Activated CD8-positive, alpha-beta memory T cell treated with anti-CD3 and anti-CD28 coated beads, Interleukin-2, amount 50 U/mL, for 24 hours (primary cell): ENCODE data around the gene RHOC.

ENCODE experiments used
- DNase-seq: peaks from one replicate; pipeline ENCODE4 v3.0.0-alpha.2; 2020; ENCODE audit errors: extremely low read depth

RHOC gene

DNA sequence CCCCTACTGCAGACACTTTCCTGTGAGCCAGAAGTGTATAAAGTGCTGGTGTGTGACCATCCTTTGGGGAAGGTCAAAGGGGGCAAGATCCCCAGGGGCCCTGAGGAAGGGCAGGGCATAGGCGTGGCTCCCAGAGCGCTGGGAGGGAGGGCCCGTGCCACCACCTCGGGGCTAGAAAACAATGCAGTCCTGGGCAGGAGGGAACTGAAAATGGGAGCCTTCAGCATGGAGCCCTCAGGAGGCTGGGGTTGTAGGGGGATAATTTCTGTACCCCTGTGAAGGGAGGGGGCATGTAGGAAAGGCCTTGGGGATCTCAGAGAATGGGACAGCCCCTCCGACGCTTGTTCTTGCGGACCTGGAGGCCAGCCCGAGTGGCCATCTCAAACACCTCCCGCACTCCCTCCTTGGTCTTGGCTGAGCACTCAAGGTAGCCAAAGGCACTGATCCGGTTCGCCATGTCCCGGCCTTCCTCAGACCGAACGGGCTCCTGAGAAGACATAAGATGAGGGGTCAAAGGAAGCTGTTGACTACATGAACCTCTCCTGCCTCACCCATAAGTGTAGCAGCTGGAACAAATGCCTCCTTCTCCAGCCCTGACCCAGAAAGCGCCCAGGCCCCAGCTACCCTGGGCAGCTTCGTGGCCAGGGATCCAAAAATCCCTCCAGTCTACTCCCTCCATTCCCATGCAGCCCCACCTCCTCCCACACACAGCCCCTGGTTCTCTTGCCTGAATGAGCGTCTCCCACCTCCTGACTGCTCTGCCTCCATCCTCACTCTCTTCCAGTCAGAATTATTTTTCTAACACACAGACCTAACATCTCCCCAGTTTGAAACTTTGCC, 5.5 kb downstream of the RHOC start:
- DNase-seq: no peak

DNA sequence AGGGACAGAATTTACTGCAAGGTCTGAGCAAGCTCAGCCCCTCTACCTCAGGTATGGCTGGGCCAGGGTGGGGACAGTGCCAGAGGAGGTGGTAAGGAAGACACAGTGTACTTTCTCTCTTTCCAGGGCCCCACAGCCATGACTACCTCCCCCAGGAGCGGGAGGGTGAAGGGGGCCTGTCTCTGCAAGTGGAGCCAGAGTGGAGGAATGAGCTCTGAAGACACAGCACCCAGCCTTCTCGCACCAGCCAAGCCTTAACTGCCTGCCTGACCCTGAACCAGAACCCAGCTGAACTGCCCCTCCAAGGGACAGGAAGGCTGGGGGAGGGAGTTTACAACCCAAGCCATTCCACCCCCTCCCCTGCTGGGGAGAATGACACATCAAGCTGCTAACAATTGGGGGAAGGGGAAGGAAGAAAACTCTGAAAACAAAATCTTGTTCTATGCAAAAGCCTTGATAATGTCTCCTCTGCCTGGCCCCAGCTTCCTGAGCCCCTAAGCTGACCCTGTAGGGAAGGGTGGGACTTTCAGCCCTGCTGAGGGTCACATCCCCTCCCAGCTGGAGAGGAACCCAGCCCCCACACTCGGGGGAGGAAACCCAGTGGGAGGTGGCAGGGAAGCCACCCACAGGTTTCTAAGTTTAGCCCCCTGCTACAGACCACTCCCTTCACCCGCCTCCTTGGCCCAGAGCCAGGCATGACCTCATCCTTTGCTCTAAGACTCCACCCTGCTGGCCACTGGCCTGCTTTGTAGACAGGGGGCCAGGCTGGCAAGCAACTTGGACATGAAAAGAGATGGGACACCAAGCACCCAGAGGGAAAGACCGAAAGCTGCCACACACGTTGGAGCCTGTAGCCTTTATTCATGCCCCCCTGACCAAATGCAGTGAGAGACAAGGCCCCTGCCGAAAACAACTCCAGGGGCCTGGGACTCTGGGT, 6.4 kb downstream of the RHOC start:
- no peak for DNase-seq

DNA sequence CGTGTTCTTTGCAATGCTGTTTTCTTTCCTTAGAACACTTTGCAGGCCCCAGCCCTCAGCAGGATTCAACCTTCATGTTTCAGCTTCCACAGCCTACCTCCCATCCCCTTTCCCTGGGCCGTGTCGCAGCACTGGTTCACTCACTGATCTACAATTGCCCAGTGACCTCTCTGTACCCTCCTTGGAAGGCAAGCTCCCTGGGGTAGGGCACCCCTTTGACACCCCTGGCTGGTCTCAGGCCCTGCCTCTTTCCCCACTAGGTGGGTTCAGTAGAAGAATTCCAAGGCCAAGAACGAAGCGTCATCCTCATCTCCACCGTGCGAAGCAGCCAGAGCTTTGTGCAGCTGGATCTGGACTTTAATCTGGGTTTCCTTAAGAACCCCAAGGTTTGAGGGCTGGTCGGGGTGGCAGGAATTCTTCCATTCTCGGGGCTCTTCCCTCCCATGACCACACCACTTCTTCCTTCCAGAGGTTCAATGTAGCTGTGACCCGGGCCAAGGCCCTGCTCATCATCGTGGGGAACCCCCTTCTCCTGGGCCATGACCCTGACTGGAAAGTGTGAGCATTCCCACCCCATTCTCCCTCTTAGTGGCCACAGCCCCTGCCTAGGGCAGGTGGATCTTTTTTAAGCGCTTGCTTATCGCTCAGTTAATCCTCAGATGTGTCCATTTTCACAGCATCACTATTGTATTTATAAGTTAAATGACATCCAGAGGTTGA, 7.3 kb downstream of the RHOC start:
- DNase-seq: no peak

DNA sequence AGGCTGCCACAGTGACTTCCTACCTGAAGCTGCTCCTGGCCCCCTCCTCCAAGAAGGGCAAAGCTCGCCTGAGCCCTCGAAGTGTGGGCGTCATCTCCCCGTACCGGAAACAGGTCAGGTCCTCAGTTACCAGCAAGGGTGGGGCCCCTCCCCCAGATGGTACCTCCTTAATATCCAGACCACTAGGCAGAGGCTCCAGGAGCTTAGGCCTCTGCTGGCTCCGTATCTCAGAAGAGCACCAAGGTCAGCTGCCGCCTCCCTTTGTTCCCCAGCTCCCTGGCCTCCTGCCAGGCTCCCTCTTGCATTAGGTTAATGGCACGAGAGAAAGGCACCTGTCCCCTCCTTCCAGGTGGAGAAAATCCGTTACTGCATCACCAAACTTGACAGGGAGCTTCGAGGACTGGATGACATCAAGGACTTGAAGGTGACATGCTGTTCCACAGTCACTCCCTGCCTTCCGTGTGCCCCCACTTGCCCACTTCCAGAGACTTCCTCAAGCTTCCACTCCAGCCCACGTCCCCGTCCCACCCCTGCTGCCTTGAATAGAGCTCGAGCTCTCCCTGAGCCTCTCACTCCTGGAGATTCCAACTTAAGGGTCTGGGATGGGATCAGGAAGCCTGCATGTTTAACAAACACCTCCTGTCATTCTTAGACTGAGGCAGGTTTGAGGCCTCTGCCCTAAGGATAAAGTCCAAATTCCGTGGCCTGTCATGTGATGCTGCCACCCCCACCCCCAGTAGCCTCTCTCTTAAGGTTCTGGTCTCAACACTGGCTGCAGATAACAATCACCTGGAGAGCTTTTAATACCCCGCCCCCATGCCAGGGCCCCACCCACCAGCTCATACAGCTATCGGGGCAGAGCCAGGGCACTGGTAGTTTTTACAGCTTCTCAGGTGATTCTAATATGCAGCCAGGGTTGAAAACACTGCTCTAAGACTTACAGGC, 8.3 kb downstream of the RHOC start:
- no peak for DNase-seq

DNA sequence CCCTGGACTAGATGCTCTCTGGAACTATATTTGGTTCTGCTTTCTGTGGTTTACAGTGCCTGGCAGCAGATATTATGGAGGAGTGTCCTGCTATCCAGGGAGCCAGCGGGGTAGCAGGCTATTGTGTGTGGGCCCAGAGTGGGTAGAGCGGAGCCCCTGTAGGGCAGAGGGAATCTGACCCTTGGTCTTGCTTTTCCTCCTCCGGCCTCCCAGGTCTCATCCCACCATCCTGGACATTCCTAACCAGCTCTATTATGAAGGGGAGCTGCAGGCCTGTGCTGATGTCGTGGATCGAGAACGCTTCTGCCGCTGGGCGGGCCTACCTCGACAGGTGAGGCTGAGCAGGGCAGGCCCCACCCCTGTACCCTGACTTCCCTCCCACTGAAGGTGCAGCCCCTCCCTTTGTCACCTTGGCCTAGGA, 9.1 kb downstream of the RHOC start:
- DNase-seq: no peak

DNA sequence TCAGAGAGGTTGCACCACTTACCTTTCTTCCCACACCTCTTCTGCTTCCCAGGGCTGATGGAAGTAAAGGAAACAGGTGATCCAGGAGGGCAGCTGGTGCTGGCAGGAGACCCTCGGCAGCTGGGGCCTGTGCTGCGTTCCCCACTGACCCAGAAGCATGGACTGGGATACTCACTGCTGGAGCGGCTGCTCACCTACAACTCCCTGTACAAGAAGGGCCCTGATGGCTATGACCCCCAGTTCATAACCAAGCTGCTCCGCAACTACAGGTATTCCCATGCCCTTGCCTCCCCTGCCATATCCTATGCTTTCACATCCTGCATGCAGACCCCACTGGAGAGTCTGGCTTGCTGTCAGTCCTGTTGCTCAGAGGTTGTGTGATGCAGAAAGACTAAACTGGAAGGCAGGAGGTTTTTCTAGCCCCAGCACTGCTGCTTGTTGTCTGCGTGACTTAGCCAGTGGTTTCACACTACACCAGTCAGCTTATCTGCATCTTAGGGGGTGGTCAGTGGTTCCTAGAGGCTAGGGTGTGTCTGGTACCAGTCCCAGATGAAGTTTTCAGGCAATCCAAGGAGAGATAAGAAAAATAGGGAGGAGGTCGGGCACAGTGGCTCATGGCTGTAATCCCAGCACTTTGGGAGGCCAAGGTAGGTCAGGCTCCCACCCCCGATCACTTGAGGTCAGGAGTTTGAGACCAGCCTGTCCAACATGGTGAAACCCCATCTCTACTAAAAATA, 10.2 kb downstream of the RHOC start:
- DNase-seq: no peak

DNA sequence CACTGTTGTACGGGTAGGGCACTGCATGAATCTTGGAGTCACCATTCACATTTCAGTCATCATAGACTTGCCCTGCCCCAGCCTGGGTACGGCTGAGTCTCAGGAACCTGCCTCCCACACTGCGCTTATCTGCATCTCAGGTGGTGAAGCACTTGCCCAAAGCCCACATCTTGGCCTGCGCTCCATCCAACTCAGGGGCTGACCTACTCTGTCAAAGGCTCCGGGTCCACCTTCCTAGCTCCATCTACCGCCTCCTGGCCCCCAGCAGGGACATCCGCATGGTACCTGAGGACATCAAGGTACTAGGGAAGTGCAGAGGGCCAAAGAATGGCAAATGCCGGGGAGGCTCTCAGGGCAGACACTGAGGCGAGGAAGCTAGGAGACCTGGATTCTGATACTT, 11.7 kb downstream of the RHOC start:
- DNase-seq: no peak

DNA sequence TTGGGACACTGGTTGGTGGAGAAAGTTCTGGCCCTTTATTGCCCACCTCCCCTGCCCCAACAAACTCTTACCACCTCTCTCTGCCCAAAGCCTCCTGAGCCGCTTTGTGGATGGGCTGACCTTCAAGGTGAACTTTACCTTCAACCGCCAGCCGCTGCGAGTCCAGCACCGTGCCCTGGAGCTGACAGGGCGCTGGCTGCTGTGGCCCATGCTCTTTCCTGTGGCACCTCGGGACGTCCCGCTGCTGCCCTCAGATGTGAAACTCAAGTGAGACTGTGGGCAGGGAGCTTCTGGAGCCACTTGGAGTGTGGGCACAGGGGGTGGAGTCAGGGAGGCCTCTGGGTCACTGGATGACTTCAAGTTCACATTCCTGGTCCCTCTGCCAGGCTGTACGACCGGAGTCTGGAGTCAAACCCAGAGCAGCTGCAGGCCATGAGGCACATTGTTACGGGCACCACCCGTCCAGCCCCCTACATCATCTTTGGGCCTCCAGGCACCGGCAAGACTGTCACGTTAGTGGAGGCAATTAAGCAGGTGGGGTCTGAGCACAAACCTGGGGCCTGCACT, 12.5 kb downstream of the RHOC start:
- DNase-seq: no peak

DNA sequence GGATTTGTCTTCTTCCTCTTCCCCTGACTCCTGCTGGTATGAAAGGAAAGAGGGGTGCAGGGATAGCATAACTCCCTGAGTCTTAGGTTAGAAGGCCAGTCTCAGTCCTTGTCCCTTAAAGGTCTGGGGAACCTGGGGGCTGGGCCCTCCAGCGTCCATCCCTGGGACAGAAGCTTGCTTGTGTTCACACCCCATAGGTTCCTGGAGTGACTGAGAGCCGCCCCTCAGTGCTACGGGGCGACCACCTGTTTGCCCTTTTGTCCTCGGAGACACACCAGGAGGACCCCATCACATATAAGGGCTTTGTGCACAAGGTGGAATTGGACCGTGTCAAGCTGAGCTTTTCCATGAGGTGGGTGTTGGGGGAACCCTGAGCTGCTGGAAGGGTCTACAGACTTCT, 13.1 kb downstream of the RHOC start:
- no peak for DNase-seq

DNA sequence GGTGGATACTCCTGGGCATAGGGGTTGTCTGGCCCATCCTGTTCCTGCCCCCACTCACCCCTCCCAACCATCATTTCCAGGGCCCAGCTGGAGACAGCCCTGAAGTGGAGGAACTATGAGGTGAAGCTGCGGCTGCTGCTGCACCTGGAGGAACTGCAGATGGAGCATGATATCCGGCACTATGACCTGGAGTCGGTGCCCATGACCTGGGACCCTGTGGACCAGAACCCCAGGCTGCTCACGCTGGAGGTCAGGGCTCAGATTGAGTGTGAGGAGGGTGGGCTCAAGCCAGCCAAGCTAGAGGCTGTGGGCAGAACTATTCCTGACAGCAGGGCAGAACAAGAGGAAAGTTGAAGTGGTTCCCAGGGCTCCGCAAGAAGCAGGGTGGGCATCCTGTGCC, 14.2 kb downstream of the RHOC start:
- DNase-seq: no peak

DNA sequence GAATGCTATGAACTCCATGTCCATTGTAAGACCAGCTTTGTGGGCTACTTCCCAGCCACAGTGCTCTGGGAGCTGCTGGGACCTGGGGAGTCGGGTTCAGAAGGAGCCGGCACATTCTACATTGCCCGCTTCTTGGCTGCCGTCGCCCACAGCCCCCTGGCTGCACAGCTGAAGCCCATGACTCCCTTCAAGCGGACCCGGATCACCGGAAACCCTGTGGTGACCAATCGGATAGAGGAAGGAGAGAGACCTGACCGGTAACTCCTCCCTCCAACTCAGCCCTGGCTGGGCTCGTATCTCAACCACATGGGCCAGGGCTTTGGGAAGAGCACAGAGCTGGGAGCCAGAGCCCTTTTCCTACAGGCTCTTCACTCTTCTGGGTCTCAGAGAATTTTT, 17.1 kb downstream of the RHOC start:
- no peak for DNase-seq

DNA sequence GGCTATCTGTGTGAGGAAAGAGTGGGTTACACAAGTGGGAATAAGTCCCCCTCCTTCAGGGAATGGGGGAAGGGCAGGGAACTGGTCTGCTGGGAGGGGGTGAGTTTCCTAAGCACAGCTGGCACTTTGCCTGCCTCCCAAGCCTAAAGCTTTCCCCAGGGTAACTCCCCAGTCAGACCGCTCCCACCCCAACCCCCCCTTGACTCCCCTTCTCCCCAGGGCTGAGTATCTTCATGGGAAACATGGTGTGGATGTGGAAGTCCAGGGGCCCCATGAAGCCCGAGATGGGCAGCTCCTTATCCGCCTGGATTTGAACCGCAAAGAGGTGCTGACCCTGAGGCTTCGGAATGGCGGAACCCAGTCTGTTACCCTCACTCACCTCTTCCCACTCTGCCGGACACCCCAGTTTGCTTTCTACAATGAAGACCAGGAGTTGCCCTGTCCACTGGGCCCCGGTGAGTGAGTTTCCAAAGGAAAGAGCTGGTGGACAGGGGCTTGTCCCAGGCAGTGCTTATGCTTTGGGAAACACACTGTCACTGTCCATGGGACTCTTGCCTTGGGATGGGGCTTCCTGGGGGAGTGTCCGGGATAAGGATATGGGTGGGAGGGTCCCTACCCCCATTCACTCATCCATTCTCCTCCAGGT, 17.6 kb downstream of the RHOC start:
- DNase-seq: no peak

DNA sequence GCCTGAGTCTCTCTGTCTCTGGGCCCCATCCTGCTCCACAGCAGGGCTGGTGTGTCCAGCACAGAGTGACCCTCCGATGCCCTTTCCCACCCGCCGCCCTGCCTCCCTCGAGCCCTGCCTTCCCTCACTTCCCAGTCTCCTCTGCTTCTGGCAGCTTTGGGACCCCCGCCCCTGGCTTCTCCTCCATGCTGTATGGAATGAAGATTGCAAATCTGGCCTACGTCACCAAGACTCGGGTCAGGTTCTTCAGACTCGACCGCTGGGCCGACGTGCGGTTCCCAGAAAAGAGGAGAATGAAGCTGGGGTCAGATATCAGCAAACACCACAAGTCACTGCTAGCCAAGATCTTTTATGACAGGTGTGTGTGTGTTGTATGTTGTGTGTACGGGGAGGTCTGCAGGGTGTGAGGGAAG, 18.1 kb downstream of the RHOC start:
- DNase-seq: no peak

DNA sequence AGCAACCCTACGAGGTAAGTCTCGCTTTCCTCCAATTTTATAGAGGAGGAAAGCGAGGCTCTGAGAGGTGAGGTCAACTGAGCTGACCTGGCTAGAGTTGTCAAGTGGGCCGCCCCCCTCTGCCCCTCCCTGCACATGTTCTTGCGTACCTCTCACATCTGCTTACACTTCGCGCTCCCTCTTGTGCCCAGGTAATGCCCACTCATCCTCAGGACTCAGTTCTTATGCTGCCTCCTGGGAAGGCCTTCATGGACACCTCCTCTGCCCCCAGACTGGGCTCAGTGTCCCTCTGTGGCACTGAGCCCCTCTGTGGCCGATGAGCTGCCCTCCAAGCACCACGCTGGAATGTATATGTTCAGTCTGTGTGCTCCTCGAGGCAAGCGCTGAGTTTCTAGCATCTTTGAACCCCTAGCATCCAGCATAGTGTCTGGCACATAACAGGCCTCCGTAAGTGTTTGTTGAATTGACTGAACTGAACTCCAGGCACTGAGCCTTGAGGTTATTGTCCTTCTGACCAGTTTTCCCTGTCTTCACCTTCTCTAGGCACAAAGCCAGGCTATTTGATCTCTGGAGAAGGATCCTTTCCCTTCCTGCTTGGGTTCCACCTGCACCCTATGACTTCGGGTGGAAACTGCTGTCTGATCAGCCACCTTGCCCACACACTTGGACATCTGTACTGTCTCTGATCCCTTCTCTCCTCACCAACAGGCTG, 19.0 kb downstream of the RHOC start:
- DNase-seq: no peak

DNA sequence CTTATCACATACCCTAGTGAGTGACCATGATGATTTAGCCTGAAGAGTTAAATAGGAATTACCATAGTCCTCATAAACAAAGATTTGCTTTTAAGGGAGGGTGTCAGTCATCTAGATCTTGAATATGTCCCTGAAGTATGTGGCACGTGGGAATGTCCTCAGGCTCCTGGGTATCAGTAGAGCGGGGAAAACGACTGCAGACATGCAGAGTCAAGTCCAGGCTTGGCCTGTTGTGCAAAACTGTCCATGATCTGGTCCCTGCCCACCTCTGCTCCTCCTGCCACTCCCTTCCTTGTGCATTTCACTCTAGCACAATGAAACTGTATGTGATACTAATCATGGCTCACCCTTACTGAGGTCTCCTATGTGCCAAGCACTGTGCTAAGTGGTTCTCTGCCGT, 19.6 kb downstream of the RHOC start:
- DNase-seq: no peak

DNA sequence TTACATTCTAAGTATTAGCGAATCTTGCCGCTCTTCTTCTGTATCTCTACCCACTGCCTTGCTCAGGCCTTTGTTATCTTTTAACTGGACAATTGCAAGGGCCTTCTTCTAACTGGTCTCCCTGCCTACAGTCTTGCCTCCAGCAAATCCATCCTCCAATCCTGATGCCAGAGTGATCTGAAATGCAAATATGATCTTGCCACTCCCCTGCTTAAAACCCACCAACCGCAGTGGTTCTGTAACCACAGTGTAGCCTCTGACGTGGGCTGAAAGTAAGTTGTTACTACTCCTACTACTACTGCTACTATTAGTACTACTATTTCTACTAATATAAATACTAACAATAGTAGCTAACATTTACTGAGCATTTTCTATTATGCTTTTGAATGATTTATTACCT, 20.1 kb downstream of the RHOC start:
- no peak for DNase-seq

DNA sequence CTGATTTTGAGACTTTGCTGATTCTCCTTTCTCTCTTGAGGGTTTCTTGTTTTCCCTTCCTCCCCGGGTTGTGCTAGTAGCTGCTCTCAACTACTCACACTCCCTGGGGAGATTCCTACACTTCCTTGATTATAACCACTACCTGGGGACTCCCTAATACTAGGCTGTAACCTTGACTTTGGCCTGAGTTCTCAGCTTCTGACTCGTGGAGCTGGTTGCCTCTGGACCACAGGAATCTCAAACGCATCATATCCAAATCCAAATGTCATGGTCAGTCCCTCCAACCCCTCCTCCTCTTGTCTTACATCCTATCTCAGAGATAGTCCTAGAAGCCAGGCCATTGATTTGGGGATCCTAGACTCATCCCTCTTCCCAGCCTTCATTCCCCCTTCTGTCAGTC, 20.5 kb downstream of the RHOC start:
- no peak for DNase-seq

DNA sequence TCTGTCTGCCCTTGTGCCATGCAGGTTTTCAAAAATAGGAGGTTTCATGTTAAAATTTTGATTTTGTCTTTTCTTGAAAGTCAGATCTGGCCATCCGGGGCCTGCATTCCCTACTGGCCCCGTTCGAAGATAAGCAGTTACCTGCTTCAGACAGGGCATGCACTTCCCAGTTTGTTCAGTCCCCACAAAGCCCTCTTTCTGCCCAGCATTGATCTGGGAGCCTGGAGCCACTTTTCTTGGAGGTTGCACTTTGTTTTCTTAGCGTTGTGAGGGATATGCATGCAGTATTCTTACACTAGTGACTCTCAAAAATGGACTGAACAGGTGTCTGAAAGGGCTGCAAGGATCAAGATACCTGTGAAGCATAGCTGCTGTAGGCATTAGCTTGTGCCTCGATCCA, 21.0 kb downstream of the RHOC start:
- DNase-seq: no peak

DNA sequence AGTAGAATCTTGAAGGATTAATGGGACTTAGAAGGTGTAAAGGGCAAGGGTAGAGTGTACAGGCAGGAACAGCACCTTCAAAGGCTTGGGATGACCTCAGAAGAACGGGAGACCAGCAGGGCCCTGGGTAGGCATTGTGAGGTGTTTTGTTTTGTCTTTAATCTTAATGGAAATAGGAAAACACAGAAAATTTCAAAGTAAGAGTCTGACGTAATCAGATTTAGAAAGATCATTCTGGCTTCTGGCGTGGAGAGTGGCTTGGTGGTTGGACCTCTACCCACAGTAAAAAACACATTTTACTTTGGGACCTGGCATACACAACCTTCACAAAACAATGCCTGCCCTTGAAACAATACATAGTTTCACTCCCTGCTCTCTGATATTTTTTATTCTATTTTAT, 28.3 kb downstream of the RHOC start:
- no peak for DNase-seq
